ENCODE data around the gene DUOX1. TPM values are rescaled to one million over a fixed set of nuclear protein-coding genes. Genes with fewer than 3 reads are reported as not detected.

DUOX1 gene
- total and polyA plus RNA-seq, 4 donors: 0.02 to 0.94 (median 0.08) TPM; not detected in 1

GRCh38 chr15:45187578-45187893, 57.7 kb downstream of the DUOX1 start:
- Histone ChIP-seq H3K9ac (ENCODE audit: low read depth in 1 of 2, low read length in 2 of 2) (no peak overlapping the region), H3K4me1 (ENCODE audit: control insufficient read depth in 4 of 4, insufficient read depth in 4 of 4, low read length in 3 of 4) (peaks cover 20 to 47% (median 30%) of the 10 kb centered on the region in 4 donors), H3K9me3 (ENCODE audit: control insufficient read depth in 4 of 4, low read length in 3 of 4) (no peaks in the 10 kb centered on the region), H3K27ac (ENCODE audit: low read depth in 1 of 2, low read length in 2 of 2) (peak overlapping the region; percentile 37 to 66), H3K36me3 (ENCODE audit: control insufficient read depth in 4 of 4, insufficient read depth in 3 of 4, low read depth in 1 of 4, low read length in 3 of 4) (no peaks in the 10 kb centered on the region), H3K27me3 (ENCODE audit: control insufficient read depth in 4 of 4, insufficient read depth in 4 of 4, low read length in 3 of 4) (no peaks in the 10 kb centered on the region), H3K4me3 (ENCODE audit: low read depth in 1 of 3, low read length in 3 of 3) (peak overlapping the region in 2 of 3 donors; percentile 62 to 88)
- DNase-seq (ENCODE audit: low spot score): no peak
- WGBS: 2% methylated on average over 43 of the region's 43 CpGs
- no peak for TF ChIP-seq HNF4G (IDR thresholded peaks at IDR 0.05)
- TF ChIP-seq NR2F2 (IDR thresholded peaks at IDR 0.05): no peak
- no peak for TF ChIP-seq TAF1 (conservative IDR thresholded peaks at IDR 0.05)
- TF ChIP-seq MAX (IDR thresholded peaks at IDR 0.05): no peak
- TF ChIP-seq GABPA (IDR thresholded peaks at IDR 0.05 in 1 of 2, conservative IDR thresholded peaks at IDR 0.05 in 1 of 2): no peak
- no peak for TF ChIP-seq EGR1 (IDR thresholded peaks at IDR 0.05; ENCODE audit: low read depth in 2 of 2)
- no peak for TF ChIP-seq FOXA1 (IDR thresholded peaks at IDR 0.05)
- TF ChIP-seq REST (IDR thresholded peaks at IDR 0.05): no peak
- no peak for TF ChIP-seq SP1 (IDR thresholded peaks at IDR 0.05)
- TF ChIP-seq RXRA (IDR thresholded peaks at IDR 0.05): no peak

- DNase-seq (ENCODE audit: low spot score): peak; percentile 54
- 3% methylated on average over 55 of the region's 57 CpGs for WGBS
- H3K27ac ChIP-seq (ENCODE audit: low read depth in 1 of 2, low read length in 2 of 2): peak within 1 kb of the TSS; percentile 37 to 66
- no peaks in the 10 kb centered on the region for H3K9me3 ChIP-seq (ENCODE audit: control insufficient read depth in 4 of 4, low read length in 3 of 4)
- H3K4me1 ChIP-seq (ENCODE audit: control insufficient read depth in 4 of 4, insufficient read depth in 4 of 4, low read length in 3 of 4): peaks cover 20 to 44% (median 30%) of the 10 kb centered on the region in 4 donors
- no peaks in the 10 kb centered on the region for H3K36me3 ChIP-seq (ENCODE audit: control insufficient read depth in 4 of 4, insufficient read depth in 3 of 4, low read depth in 1 of 4, low read length in 3 of 4)
- H3K27me3 ChIP-seq (ENCODE audit: control insufficient read depth in 4 of 4, insufficient read depth in 4 of 4, low read length in 3 of 4): no peaks in the 10 kb centered on the region
- H3K9ac ChIP-seq (ENCODE audit: low read depth in 1 of 2, low read length in 2 of 2): peak within 1 kb of the TSS in 1 of 2 donors; percentile 52
- TF ChIP-seq JUND (IDR thresholded peaks at IDR 0.05) (no peak), HNF4G (IDR thresholded peaks at IDR 0.05) (no peak), ATF3 (IDR thresholded peaks at IDR 0.05) (no peak), CTCF (IDR thresholded peaks at IDR 0.05; ENCODE audit: low read depth, low read length, missing input control) (no peak), GABPA (IDR thresholded peaks at IDR 0.05 in 1 of 2, conservative IDR thresholded peaks at IDR 0.05 in 1 of 2) (no peak), SP1 (IDR thresholded peaks at IDR 0.05) (no peak), RAD21 (IDR thresholded peaks at IDR 0.05) (no peak), EGR1 (IDR thresholded peaks at IDR 0.05; ENCODE audit: low read depth in 2 of 2) (no peak), TAF1 (conservative IDR thresholded peaks at IDR 0.05) (no peak), HNF4A (conservative IDR thresholded peaks at IDR 0.05) (no peak), RXRA (IDR thresholded peaks at IDR 0.05) (no peak)
- H3K4me3 ChIP-seq (ENCODE audit: low read depth in 1 of 3, low read length in 3 of 3): peak within 1 kb of the TSS; percentile 27 to 88 (median 88)
Observed at GRCh38 chr15:45187894-45188830, 58.4 kb downstream of the DUOX1 start, which contains the start of gene SHF. TSS of gene SHF (minus strand) at chr15:45187966. CDS start at chr15:45187951, 15 bp downstream.
